SU-DHL-6 (cell line): ENCODE data around the gene PSMD3.

Experiments used
- H2AFZ ChIP-seq: fragments of 200-600 bp; sonication (generic); 2 replicates; pipeline ENCODE4 v1.6.1; 2014; ENCODE audit warnings: low read depth, mild to moderate bottlenecking, moderate library complexity, mixed read lengths, antibody characterized with exemption, low read length; ENCODE audit not compliant: severe bottlenecking
- H3F3A ChIP-seq: fragments of 200-600 bp; shearing (Covaris generic); 2 replicates; pipeline ENCODE4 v1.6.0; 2016; ENCODE audit warnings: antibody characterized with exemption, mild to moderate bottlenecking; ENCODE audit not compliant: insufficient read depth
- H3K27ac ChIP-seq: fragments of 200-600 bp; sonication (generic); 2 replicates; pipeline ENCODE4 v1.5.1; 2016; ENCODE audit warnings: low read depth, mild to moderate bottlenecking, low read length, moderate library complexity, mixed read lengths
- H3K27me3 ChIP-seq: fragments of 200-600 bp; sonication (generic), shearing (Covaris generic); 2 replicates; pipeline ENCODE4 v1.6.0; 2014; ENCODE audit warnings: mild to moderate bottlenecking, low read length
- H3K36me3 ChIP-seq: fragments of 200-600 bp; sonication (generic); 2 replicates; pipeline ENCODE4 v1.6.1; 2014; ENCODE audit warnings: mild to moderate bottlenecking, low read length, mixed read lengths
- H3K4me2 ChIP-seq: fragments of 300-600, 200-600 bp; shearing (Covaris generic), sonication (generic); 2 replicates; pipeline ENCODE4 v1.6.0; 2014; ENCODE audit warnings: low read length, low read depth, mild to moderate bottlenecking; ENCODE audit not compliant: poor library complexity, severe bottlenecking
- H3K4me3 ChIP-seq: fragments of 200-600 bp; sonication (generic); 2 replicates; pipeline ENCODE4 v1.5.1; 2014; ENCODE audit warnings: antibody characterized with exemption, low read length, mild to moderate bottlenecking, mixed read lengths; ENCODE audit not compliant: insufficient read depth, poor library complexity, severe bottlenecking
- H3K79me2 ChIP-seq: fragments of 200-600 bp; sonication (generic); 2 replicates; pipeline ENCODE4 v1.6.1; 2014; ENCODE audit warnings: mild to moderate bottlenecking, low read length, moderate library complexity; ENCODE audit not compliant: insufficient read depth
- H3K9ac ChIP-seq: fragments of 200-600 bp; sonication (generic); 2 replicates; pipeline ENCODE4 v1.7.0; 2014; ENCODE audit warnings: mild to moderate bottlenecking, low read length
- H3K9me2 ChIP-seq: fragments of 200-600 bp; sonication (generic); replicated peaks from 2 replicates; pipeline ENCODE4 v1.6.1; 2014; ENCODE audit warnings: low read length; ENCODE audit not compliant: insufficient read depth
- H3K9me3 ChIP-seq: fragments of 200-600 bp; sonication (generic); 2 replicates; pipeline ENCODE4 v1.6.1; 2014; ENCODE audit warnings: low read length, mixed read lengths; ENCODE audit not compliant: insufficient read depth
- H4K20me1 ChIP-seq: fragments of 200-600 bp; sonication (generic); 2 replicates; pipeline ENCODE4 v1.6.1; 2014; ENCODE audit warnings: low read depth, mild to moderate bottlenecking, antibody characterized with exemption, low read length, moderate library complexity, mixed read lengths
- CTCF ChIP-seq: fragments of 200-600 bp; sonication (generic); IDR thresholded peaks from one replicate; pipeline ENCODE4 v1.5.1; 2017; ENCODE audit warnings: antibody characterized with exemption, mild to moderate bottlenecking, low read length, moderate library complexity; ENCODE audit not compliant: insufficient read depth, poor library complexity, severe bottlenecking
- EZH2phosphoT487 ChIP-seq: fragments of 200-600 bp; sonication (generic), shearing (Covaris generic); conservative IDR thresholded peaks from 2 replicates; pipeline ENCODE4 v1.6.1; 2018; ENCODE audit warnings: mild to moderate bottlenecking, antibody characterized with exemption, low read length, moderate library complexity, mixed read lengths

The PSMD3 gene

GRCh38 chr17:39981766-39982375, 1.3 kb downstream of the PSMD3 start:
- no peaks in the 10 kb centered on the region; the same call in 1 of the 2 replicates for H3F3A ChIP-seq
- no peak overlapping the region for H2AFZ ChIP-seq
- no peak for TF ChIP-seq EZH2phosphoT487
- TF ChIP-seq CTCF, result no peak
- peaks cover 31% of the 10 kb centered on the region for H3K79me2 ChIP-seq
- peak overlapping the region; percentile 73 for H3K4me3 ChIP-seq
- peaks cover 9% of the 10 kb centered on the region for H3K36me3 ChIP-seq
- no peaks in the 10 kb centered on the region for H3K9me3 ChIP-seq
- H3K9me2 ChIP-seq, result no peaks in the 10 kb centered on the region
- H3K27me3 ChIP-seq, result no peaks in the 10 kb centered on the region
- H3K9ac ChIP-seq, result peak overlapping the region; percentile 93
- peak overlapping the region; percentile 94 for H3K4me2 ChIP-seq
- H3K27ac ChIP-seq, result no peak overlapping the region
- H4K20me1 ChIP-seq, result peaks cover 8% of the 10 kb centered on the region; the same call in 1 of the 2 replicates

GRCh38 chr17:39988206-39988810, 7.7 kb downstream of the PSMD3 start:
- Histone ChIP-seq H3K9me2 (no peaks in the 10 kb centered on the region), H3K9ac (no peak overlapping the region), H3K36me3 (peaks cover 33% of the 10 kb centered on the region), H2AFZ (no peak overlapping the region), H3K79me2 (peaks cover 5% of the 10 kb centered on the region), H3K4me2 (no peak overlapping the region), H3K27me3 (no peaks in the 10 kb centered on the region), H3F3A (no peaks in the 10 kb centered on the region; the same call in 1 of the 2 replicates), H3K27ac (no peak overlapping the region), H3K4me3 (no peak overlapping the region), H3K9me3 (no peaks in the 10 kb centered on the region), H4K20me1 (no peaks in the 10 kb centered on the region)
- TF ChIP-seq EZH2phosphoT487, result no peak
- TF ChIP-seq CTCF, result no peak

GRCh38 chr17:39994448-39994847, 13.8 kb downstream of the PSMD3 start:
- no peak overlapping the region for H2AFZ ChIP-seq
- no peaks in the 10 kb centered on the region for H3K79me2 ChIP-seq
- TF ChIP-seq EZH2phosphoT487 (no peak), CTCF (no peak)
- H3K9ac ChIP-seq, result no peak overlapping the region
- no peaks in the 10 kb centered on the region for H3K27me3 ChIP-seq
- H3K9me2 ChIP-seq, result no peaks in the 10 kb centered on the region
- no peak overlapping the region for H3K4me2 ChIP-seq
- H3K36me3 ChIP-seq, result peaks cover 7% of the 10 kb centered on the region; the same call in 1 of the 2 replicates
- no peak overlapping the region for H3K27ac ChIP-seq
- no peak overlapping the region for H3K4me3 ChIP-seq
- H3K9me3 ChIP-seq, result no peaks in the 10 kb centered on the region
- H4K20me1 ChIP-seq, result no peaks in the 10 kb centered on the region
- H3F3A ChIP-seq, result no peaks in the 10 kb centered on the region
